GDM1 (cell line): ENCODE measurements around the gene BRD3.

Experiments
- DNase-seq: peaks from one replicate; lab custom pipeline; 2025; lab: John Stamatoyannopoulos, UW

Gene BRD3

DNA sequence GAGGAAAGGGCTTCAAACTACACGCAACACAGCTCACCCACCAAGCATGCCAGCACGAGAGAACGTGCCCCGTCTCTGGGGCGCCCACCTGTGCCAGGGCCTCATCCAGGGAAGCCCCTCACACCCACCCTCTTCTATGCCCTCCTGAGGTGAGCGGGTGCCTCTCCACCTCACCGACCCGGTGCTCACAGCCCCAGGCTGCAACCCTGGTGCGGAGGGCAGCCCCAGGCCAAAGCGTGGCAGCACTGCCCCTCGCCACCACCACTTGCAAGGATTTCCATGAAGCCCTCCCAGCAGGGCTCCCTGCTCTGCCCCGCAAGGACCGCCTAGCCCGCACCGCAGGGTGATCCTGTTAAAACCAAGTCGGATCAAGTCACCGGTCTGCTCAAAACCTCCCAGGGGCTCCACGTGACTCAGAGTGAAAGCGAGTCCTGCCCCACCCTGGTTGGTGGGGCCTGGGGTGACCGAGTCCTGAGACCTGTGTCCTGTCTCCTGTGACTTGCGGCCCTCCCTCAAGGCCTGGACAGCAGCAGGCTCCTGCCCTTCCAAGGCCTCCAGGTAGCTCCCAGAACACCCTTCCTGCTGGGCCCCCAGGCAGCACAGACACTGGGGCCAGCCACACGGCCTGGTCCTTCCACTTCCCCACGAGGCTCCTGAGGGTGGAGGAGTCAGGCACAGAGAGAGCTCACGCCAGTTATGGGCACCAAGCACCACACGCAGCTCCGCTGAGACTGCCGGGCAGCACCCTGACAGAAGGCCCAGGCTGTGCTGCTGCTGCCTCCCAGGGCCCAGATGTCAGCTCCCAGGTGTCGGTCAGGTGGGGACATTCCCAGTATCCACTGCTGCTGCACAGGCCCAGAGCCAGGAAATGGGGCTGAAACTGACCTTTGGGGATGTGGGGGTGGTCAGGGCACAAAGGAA, 12.7 kb downstream of the BRD3 start:
- no peak for DNase-seq

DNA sequence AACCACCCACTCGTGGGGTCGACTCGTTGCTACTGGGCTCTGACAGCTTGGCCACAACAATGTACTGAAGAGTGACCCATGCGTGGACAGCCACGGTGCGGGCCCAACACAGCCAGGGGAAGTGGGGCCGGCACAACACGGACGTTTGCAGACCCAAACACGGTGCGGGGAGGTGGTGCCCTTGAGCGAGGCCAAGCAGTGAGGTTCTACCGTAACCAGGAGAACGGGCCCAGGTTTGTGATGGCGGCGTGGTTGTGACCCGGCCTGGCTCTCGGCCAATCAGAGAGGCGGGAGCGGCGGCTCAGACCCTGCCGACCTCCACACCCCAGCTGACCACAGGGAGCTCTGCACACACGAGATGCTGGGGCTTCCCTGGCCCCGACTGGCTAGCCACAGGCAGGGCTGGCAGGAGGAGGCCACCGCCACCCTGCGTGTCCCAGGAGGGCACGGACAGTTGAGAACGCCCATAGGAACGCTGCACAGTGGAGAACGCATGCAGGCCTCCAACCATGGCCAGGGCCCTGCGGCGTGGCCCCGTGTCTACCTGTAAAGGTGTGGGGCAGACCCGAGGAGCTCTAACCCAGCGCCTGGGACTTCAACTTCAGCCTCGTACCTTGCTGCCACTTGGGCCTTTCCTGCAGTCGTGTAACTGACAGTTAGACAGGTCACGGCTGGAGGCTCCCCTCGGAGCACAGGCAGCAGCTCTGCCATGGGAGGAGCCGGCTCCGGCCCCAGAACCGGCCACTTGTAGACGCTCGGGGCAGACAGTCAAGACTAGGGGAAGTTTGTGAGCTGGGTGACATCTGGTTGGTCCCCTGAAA, 13.7 kb downstream of the BRD3 start:
- DNase-seq: no peak

DNA sequence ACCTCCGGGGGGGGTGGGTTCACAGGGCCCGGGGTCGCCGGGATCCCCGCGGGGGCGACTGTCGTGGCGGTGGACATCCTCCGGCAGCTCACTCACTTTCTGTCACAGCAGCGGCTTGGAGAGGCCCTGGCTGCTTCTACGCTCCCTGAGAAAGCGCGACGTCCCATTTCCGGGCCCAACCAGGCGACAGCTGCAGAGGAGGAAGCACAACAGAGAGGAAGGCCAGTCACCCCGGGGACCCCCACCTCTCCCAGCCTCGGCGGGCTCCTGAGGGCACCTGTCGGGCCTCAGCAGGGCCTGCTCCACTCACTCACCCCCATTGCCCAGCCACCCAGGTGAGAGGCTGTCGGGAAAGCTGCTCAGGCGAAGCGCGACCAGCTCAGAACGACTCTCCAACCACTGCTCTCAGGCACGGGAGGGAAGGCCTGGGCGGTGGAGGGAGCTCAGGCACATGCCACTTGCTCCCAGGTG, 14.4 kb downstream of the BRD3 start:
- no peak for DNase-seq

DNA sequence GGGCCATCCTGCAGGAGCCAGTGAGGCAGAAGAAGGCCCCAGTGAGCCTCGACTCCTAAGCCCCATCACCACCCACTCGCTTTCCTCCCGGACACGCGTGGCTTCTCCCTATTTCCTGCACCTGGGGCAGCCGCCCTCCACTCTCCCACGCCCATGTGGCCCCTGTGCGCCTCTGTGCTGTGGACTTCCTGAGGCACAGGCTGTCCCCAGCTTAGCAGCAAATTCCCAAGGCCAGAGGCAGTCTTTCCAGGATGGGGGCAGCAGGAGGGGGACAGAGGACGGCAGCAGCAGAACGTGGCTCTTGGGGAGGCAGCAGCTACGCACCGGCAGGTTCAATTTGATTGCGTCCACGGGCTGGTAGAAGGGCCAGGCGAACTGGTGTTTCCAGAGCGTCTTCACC, 14.9 kb downstream of the BRD3 start:
- no peak for DNase-seq

DNA sequence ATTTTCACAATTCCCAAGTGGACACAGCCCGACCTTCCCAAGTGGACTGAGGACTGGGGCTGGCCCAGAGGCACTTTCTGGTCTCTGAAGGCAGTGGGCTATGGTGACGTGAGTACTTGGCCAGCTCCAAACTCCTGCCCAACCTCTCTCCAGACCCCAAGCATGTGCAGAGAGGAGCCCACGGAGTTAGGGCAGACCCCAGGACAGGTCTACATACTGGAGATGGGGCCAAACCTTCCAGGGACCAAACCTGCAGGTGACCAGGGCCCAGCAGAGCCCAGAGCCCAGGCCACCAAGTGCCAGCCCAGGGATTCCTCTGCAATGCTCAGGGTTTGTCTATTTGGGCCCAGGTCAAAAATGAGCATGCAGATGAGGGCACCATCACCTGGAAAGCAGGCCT, 15.3 kb downstream of the BRD3 start:
- no peak for DNase-seq

DNA sequence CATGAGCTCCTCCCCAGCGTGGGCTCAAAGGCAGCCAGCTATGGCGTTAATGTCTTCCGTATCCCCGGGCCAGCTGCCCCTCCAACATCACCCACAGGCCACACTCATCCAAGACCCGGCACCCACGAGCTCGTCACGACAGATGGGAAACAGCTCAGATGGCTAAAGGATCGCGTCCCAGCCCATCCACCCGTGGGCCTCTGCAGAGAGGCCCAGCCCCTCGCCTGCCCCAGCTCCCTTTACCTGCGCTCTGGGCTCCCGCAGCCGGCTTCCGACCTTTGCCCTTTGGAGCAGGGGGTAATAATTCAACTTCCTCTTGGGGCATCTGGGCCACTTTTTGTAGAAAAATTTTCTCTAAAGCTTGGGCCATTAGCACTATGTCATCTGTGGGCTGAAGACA, 16.5 kb downstream of the BRD3 start:
- no peak for DNase-seq

DNA sequence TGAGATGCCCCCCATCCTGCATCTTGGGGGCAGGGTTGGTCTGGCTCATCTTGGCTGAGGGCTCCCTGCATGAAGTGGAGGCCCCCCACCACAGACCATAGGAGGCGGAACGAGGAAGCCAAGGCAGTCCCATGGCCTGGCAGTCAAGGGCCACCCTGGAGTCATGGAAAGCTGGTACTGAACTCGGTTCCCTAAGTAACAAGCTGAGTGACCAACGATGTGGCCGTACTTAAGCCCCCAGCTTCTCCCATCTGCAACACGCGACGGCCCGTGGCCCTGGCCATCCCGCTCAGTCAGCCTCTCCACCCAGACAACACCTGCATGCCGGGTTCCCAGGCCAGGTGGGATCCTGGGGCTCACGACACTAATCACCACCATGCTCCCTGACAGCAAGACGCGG, 17.1 kb downstream of the BRD3 start:
- no peak for DNase-seq

DNA sequence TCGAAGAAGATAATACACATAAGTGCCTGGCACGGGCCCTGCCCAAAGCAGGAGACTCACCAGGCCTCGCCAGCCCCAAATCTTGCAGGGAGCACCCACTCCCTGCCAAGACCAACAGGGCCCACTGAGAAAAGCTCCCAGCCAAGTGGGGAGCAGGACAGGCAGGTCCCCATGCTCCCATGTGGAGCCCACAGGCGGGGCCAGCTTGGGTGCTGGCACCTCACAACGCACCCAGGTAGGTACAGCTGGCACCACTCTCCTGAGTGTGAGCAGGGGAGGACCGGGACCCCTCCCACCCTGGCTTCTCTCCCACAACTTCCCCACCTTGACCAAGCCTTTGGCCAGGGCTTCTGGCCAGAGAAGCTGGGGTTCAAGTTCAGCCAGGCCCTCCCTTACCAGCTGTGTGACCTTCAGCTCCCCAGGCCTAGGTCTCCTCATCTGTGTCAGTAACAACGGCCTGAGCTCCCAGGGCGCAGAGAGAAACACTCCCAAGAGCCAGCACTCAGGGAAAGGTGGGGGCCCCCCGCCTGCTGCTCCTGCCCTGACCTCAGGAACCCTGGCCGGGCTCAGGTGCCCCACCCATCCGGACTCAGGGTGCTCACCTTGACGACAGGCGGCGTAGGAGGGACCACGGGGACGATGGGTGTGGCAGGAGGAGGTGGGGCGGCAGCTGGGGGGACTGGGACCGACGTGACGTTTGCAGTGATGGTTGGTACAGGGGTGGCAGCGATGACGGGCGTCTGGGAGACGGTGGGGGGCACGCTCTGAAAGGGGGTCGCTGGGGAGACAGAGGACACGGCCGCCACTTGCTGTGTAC, 17.8 kb downstream of the BRD3 start:
- no peak for DNase-seq

DNA sequence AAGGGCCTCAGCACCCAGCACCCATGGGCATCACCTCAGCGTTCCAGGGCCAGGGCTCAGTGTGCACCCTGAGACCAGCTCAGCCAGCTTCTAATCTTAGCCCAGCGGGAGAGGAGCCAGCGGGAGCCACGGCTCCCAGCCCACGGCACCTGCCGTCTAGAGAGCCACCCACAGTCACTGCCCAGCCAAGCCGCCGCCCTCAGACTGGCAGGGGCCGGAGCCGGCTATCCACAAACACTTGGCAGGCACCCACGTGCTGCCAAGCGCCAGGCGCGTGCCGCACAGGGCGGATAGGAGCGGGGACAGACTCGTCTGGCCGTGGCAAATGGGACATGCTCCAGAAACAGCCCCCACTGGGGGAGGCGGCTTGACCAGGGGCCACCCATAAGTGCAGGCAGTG, 18.6 kb downstream of the BRD3 start:
- no peak for DNase-seq

DNA sequence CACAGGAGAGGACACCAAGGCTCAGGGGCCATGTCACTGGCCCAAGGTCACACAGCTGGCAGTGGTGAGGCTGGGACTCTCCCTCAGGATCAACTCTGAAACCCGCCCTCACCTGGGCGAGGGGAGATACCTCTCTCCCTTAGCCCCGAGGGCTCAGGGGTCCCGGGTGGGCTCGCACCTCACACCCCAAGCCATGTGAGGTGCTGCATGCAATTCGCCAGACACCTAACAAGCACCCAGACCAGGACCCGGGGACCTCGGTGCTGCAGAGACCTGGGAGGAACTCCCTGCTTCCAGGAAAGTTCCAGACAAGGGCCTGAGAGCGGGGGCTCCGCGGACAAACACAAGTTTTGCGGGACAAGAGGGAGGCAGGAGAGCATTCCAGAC, 19.3 kb downstream of the BRD3 start:
- DNase-seq: no peak

DNA sequence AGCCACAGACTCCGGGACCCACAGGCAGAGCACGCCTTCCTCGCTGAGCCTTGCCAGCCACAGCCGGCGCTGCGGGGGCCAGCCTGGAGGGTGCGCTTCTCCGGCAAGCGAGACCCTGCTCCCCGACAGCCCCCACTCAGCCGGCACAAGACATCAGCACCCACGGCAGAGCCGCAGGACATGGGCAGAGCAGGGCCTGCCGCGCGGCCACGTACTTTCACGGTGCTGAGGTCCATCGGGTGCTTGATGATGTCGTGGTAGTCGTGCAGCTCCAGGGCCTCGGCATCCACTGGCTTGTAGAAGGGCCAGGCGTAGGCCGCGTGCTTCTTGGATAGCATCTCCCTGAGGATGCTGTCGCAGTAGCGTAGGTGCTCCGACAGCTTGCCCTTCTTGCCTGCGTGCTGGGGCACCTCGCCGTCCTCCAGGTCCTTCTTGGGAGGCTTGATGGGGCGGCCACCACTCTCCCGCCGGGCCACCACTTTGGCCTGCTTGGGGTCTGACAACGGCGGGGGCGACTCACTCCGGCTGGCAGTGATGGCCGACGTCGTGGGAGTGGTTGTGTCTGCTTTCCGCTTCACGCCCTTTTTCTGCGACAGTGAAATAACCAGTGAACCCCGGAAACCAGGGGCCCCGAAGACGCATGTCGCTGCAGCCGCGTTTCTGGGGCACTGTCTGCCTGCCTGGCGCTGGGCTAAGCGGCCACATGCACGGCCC, 19.8 kb downstream of the BRD3 start:
- no peak for DNase-seq

DNA sequence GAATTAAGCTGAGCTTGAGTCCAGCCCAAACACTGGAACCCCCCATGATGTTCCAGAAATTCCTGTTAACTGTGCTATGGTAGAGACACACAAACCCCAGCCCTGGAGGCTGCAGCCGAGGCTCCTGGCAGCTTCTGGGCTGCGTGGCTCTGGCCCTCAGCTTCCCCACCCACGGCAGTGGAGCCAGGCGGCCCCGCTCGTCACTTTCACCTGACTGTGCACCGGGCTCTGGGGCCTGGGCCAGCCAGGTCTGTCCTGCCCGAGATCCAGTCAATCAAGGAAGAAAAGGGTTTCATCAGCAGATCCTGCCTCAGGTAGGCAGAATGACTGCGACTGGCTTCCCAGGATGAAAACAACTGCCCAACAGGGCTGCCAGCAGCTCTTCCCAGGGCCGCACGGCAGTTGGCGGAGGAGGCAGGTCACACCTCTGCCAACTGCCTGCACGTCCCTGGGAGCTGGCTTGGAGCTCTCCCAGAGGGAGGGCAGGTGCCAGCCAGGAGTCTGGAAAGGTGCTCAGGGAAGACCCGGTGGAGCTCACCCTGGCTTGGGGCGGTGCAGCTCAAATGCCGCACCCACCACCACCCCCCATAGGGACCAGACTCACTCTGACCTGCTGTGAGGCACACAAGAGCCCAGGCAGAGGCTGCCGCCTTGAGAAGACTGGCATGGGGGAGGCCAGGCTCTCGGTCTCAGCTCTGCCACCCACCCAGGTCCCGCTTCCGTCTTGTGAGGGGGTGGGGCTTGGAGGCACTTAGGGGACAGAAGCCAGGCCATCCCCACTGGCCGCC, 20.7 kb downstream of the BRD3 start:
- DNase-seq: no peak

DNA sequence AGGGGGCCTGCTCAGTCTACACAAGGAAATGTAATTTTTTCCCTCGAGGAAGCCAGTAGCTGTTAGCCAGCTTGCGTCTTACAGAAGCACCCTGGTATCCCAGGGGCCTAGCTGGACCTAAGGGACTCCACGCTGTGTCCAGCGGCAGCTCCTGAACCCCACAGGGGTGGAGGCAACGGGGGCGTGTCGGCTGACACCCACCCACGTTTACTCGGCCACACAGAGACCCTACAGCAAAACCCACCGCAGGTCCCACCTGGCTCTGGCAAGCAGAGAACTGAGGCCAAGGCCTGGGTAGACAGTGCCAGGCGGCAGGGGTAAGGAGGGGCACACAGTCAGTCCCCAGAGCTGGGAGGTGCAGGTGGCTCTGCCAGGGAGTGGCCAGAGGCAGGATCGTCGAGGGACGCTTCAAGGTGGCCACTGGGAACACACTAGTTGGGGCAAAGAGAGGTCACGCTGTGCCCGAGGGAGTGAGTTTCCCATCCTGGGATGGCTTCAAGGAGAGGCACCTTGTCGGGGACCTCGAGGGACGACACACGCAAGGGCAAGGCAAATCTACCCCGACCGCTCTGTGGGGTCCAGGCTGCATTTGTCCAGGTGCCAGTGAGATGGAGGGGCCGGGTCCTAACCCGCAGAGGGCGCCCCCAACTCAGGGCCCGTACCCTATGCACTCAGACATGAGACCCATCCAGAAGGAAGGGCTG, 21.8 kb downstream of the BRD3 start:
- no peak for DNase-seq

DNA sequence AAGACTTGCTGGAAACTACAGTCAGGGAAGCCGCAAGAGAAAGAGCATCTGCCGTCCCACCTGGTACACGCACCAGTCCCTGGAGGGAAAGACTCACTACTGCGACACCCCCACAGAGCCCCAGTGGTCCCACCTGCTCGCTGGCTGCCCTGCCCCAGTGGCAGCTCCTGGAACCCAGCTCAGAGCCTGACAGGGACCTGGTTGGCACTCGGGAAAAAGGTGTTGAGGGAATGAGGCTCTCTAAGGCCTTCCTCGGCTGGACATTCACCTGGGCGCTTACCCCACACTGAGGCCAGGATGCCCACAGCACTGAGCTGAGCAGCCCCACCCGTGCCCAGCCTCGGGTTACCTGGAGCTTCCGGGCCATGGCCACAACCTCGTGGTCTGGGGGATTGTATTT, 22.9 kb downstream of the BRD3 start:
- DNase-seq: no peak

DNA sequence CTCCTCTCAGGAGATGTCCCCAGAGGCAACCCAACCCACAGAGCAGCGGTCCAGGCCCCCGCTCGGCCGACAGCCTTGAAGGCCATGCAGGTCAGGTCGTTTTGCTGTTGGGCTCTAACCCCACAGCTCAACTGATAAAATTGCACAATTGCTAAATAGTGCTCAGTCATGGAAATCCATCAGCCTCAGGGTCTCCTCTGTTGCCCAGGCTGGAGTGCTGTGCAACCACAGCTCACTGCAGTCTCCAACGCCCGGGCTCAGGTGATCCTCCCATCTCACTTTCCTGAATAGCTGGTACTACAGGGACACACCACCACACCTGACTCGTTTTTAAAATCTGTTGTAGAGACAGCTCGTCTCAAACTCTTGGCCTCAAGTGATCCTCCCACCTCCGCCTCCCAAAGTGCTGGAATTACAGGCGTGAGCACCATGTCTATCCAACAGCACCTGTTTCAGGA, 24.3 kb downstream of the BRD3 start:
- DNase-seq: no peak

DNA sequence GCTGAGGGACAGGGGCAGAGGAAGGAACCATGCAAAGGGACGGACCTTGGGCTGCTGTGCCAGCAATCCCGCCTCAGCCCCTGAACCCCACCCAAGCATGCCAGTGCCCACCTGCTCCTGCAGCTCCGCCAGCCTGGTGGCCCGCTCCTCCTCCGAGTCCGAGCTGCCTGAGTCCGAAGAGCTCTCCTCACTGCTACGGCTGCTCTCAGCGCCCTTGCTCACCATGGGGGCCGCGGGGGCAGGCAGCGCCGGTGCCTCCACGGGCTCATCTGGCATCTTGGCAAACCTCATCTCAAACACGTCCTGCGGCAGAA, 26.2 kb downstream of the BRD3 start:
- no peak for DNase-seq

DNA sequence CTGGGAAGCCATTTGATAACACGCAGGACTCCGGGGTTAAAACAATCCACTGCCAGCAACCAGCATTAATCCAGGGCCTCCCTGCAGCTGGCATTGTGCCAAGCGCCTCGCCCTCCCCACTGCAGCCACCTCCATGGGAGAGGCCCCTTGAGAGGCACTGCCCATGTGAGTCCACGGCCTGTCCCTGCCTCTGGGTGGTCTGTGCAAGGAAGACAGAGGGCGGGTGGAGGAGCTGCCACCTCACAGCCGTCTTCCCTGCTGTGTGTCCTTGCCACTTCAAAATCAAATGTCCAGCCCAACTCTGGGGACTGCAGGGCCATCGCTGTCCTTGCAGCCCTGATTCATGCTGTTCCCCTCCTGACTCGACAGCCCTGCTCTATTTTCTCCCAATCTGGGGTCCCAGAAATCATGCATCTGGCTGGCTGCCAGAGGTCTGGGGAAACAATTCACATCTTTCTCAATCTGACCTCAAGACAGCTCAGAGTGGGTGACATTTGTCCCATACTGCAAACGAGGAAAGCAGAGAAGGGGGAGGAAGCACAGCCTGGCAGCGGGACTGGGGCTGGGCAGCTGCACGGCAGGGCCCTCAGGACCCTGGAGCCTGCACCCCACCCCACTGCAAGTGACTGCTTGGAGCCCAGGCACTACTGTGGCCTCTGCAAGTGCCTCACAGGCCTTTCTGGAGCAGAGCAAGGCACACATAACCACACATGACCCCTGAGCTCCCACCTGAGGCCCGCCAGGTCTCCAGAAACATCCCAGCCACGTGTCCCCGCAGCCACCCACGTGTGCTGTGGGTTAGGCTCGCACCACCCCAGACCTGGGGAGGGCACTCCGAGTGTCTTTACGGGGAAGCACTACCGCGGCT, 26.8 kb downstream of the BRD3 start:
- DNase-seq: no peak

DNA sequence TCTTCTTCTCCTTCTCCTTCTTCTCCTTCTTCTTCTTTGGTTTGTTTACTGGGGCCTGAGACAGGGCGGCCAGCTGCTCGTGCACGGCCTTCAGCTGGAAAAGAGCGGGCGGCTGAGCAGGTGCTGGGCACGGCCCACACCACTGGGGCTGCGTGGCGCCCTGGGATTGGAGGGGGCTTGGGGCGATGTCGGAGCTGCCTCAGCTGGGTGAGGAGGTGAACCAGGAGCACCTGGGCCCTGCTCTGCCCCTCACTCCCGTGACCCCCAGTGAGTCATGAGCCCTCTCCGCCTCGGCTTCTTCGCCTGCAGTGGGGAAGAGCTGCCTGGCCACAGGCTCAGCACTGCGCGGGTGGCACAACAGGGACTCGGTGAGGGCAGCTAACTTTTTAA, 27.7 kb downstream of the BRD3 start:
- no peak for DNase-seq
